Measurements from ENCODE around the gene ANO8.

- no peak for TF ChIP-seq CTCF (IDR thresholded peaks at IDR 0.05)
- TF ChIP-seq POLR2A (IDR thresholded peaks at IDR 0.05), result no peak
Observed at GRCh38 chr19:17376935-17377600, 42.4 kb upstream of the ANO8 start, which contains the start of gene PLVAP.

All from right lobe of liver (tissue), 4 donors.